H9 (cell line): ENCODE measurements around the gene L3MBTL4. TPM values are rescaled to one million over a fixed set of nuclear protein-coding genes. Genes with fewer than 3 reads are reported as not detected.
"Not testable (repeated sequence)": the region's sequence is repeated elsewhere in the genome, so short reads cannot be mapped to it uniquely, and the experiment has no call there.

Experiments
- DNase-seq: peaks from one replicate; pipeline ENCODE4 v3.0.0-alpha.2; 2017
- H2AFZ ChIP-seq: one replicate; pipeline ENCODE4 v1.6.1; 2013; ENCODE audit warnings: mild to moderate bottlenecking, low read length, control low read depth, moderate library complexity
- H2AK5ac ChIP-seq: 2 replicates; pipeline ENCODE4 v1.6.1; 2013; ENCODE audit warnings: low read length, control low read depth, mixed read lengths; ENCODE audit not compliant: insufficient read length
- H2BK120ac ChIP-seq: one replicate; pipeline ENCODE4 v1.6.1; 2013; ENCODE audit warnings: low read depth, mild to moderate bottlenecking, low read length, control low read depth, inconsistent platforms; ENCODE audit not compliant: poor library complexity, severe bottlenecking
- H2BK12ac ChIP-seq: 2 replicates; pipeline ENCODE4 v1.6.1; 2013; ENCODE audit warnings: low read length, control low read depth, mixed read lengths, low read depth; ENCODE audit not compliant: insufficient read length
- H2BK15ac ChIP-seq: 2 replicates; pipeline ENCODE4 v1.6.1; 2013; ENCODE audit warnings: low read depth, low read length, control low read depth
- H2BK20ac ChIP-seq: one replicate; pipeline ENCODE4 v1.6.1; 2013; ENCODE audit warnings: low read depth, mild to moderate bottlenecking, low read length, control low read depth, inconsistent platforms; ENCODE audit not compliant: poor library complexity, severe bottlenecking
- H2BK5ac ChIP-seq: 2 replicates; pipeline ENCODE4 v1.6.1; 2013; ENCODE audit warnings: low read length, control low read depth, mixed read lengths; ENCODE audit not compliant: insufficient read length
- H3K14ac ChIP-seq: 2 replicates; pipeline ENCODE4 v1.6.1; 2013; ENCODE audit warnings: low read length, control low read depth; ENCODE audit not compliant: insufficient read depth
- H3K18ac ChIP-seq: 2 replicates; pipeline ENCODE4 v1.6.1; 2013; ENCODE audit warnings: low read depth, mild to moderate bottlenecking, mixed read lengths, low read length, control low read depth; ENCODE audit not compliant: insufficient read length
- H3K23ac ChIP-seq: 2 replicates; pipeline ENCODE4 v1.6.1; 2013; ENCODE audit warnings: low read length, control low read depth, mixed read lengths, low read depth; ENCODE audit not compliant: insufficient read length
- H3K23me2 ChIP-seq: 2 replicates; pipeline ENCODE4 v1.6.1; 2013; ENCODE audit warnings: low read depth, mild to moderate bottlenecking, mixed read lengths, low read length, control low read depth; ENCODE audit not compliant: insufficient read length, poor library complexity, severe bottlenecking
- H3K27ac ChIP-seq: 2 replicates; pipeline ENCODE4 v1.5.1; 2013; ENCODE audit warnings: low read length, control low read depth, mixed read lengths, low read depth; ENCODE audit not compliant: insufficient read length
- H3K27me3 ChIP-seq: 2 replicates; pipeline ENCODE4 v1.6.1; 2013; ENCODE audit warnings: low read length, control low read depth, inconsistent platforms; ENCODE audit not compliant: insufficient read depth
- H3K4ac ChIP-seq: 2 replicates; pipeline ENCODE4 v1.6.1; 2013; ENCODE audit warnings: low read depth, mild to moderate bottlenecking, control low read depth, inconsistent platforms, low read length, moderate library complexity
- H3K4me1 ChIP-seq: 2 replicates; pipeline ENCODE4 v1.6.1; 2013; ENCODE audit warnings: low read length, control low read depth, inconsistent platforms; ENCODE audit not compliant: insufficient read depth
- H3K4me2 ChIP-seq: 2 replicates; pipeline ENCODE4 v1.6.1; 2013; ENCODE audit warnings: low read length, control low read depth, mixed read lengths; ENCODE audit not compliant: insufficient read length, insufficient read depth
- H3K56ac ChIP-seq: 2 replicates; pipeline ENCODE4 v1.6.1; 2013; ENCODE audit warnings: low read depth, mild to moderate bottlenecking, mixed read lengths, low read length, control low read depth; ENCODE audit not compliant: insufficient read length
- H3K79me1 ChIP-seq: 2 replicates; pipeline ENCODE4 v1.6.1; 2013; ENCODE audit warnings: low read depth, mild to moderate bottlenecking, moderate library complexity, low read length, control low read depth, inconsistent platforms; ENCODE audit not compliant: insufficient read depth, poor library complexity, severe bottlenecking
- H3K79me2 ChIP-seq: 2 replicates; pipeline ENCODE4 v1.6.1; 2013; ENCODE audit warnings: low read length, control low read depth, inconsistent platforms; ENCODE audit not compliant: insufficient read depth
- H3K9ac ChIP-seq: 2 replicates; pipeline ENCODE4 v1.6.1; 2013; ENCODE audit warnings: low read length, control low read depth, mixed read lengths; ENCODE audit not compliant: insufficient read length; ENCODE audit errors: extremely low read depth
- H3K9me3 ChIP-seq: one replicate; pipeline ENCODE4 v1.6.1; 2013; ENCODE audit warnings: low read depth, low read length, inconsistent platforms; ENCODE audit not compliant: control insufficient read depth
- H3T11ph ChIP-seq: one replicate; pipeline ENCODE4 v1.6.1; 2013; ENCODE audit warnings: mild to moderate bottlenecking, low read length, control low read depth, inconsistent platforms
- H4K20me1 ChIP-seq: one replicate; pipeline ENCODE4 v1.6.1; 2013; ENCODE audit not compliant: control insufficient read depth, insufficient read length, insufficient read depth
- H4K5ac ChIP-seq: 2 replicates; pipeline ENCODE4 v1.6.1; 2013; ENCODE audit warnings: low read depth, mild to moderate bottlenecking, mixed read lengths, low read length, control low read depth; ENCODE audit not compliant: insufficient read length
- H4K8ac ChIP-seq: replicated peaks from 2 replicates; pipeline ENCODE4 v1.6.1; 2013; ENCODE audit warnings: low read length, control low read depth, mixed read lengths, low read depth; ENCODE audit not compliant: insufficient read length
- H4K91ac ChIP-seq: 2 replicates; pipeline ENCODE4 v1.6.1; 2013; ENCODE audit warnings: low read depth, mild to moderate bottlenecking, moderate library complexity, mixed read lengths, low read length, control low read depth; ENCODE audit not compliant: insufficient read length
- H3K27ac Mint-ChIP-seq, 3 experiments: 2 replicates in 2 of 3; 3 replicates in 1 of 3; pipeline ENCODE4 v1.8.0; 2020 to 2021; ENCODE audit warnings: mixed read lengths in 3 of 3, mild to moderate bottlenecking in 1 of 3, moderate library complexity in 1 of 3
- H3K27me3 Mint-ChIP-seq: 2 replicates; pipeline ENCODE4 v1.8.0; 2021; ENCODE audit warnings: low read depth, mild to moderate bottlenecking, moderate library complexity, mixed read lengths
- H3K36me3 Mint-ChIP-seq, 3 experiments: 2 replicates in 2 of 3; 3 replicates in 1 of 3; pipeline ENCODE4 v1.8.0; 2020 to 2021; ENCODE audit warnings: low read depth in 3 of 3, mixed read lengths in 3 of 3; ENCODE audit not compliant: insufficient read depth in 1 of 3
- H3K4me1 Mint-ChIP-seq, 2 experiments: 2 replicates each; pipeline ENCODE4 v1.8.0; 2020; ENCODE audit warnings: mixed read lengths in 2 of 2
- H3K4me3 Mint-ChIP-seq, 2 experiments: 2 replicates in 1 of 2; 3 replicates in 1 of 2; pipeline ENCODE4 v1.8.0; 2020 to 2021; ENCODE audit warnings: mild to moderate bottlenecking in 2 of 2, mixed read lengths in 2 of 2, moderate library complexity in 1 of 2
- H3K9me3 Mint-ChIP-seq, 2 experiments: 2 replicates in 1 of 2; 3 replicates in 1 of 2; pipeline ENCODE4 v1.8.0; 2020; ENCODE audit warnings: mild to moderate bottlenecking in 2 of 2, mixed read lengths in 2 of 2, moderate library complexity in 1 of 2
- WGBS: extraction: QIAGEN DNeasy Blood & Tissue Kit; methylation state at CpG from one replicate; pipeline ENCODE4 v1.1.7; 2013; ENCODE audit warnings: missing lambda C conversion rate, low lambda C conversion rate, mixed read lengths; ENCODE audit not compliant: insufficient read length; ENCODE audit errors: extremely low coverage; 5-methylcytosine and 5-hydroxymethylcytosine counted together
- total RNA-seq: library from RNA; stranded (reverse); gene quantifications from 2 replicates; pipeline ENCODE4 v1.2.1, GENCODE V29; 2021
- TF ChIP-seq, protein P1 (sequence below): fragments of 200-600 bp; sonication (generic); conservative IDR thresholded peaks from 3 replicates; pipeline ENCODE4 v1.8.0; 2021; ENCODE audit warnings: antibody characterized with exemption, mild to moderate bottlenecking

Gene L3MBTL4
- total RNA-seq, 1 experiment from 2014 or later = 1.9 TPM

DNA sequence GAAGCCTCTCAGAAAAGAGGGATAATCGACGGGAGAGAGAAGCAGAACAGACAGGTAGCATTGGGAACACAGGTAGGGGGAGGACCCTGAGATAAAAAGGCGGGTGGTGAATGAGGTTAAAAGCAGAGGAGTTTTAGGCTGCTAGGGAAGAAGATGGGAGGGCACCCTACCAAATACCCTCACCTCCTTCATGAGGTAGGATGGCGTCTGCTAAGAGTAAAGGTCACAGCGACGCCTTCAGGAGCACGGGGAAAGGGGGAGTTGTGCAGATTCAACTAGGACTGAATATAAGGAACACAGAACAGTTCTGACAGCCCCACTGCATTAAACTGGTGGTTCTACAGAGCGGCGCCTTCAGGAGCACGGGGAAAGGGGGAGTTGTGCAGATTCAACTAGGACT lies 142.6 kb downstream of the L3MBTL4 start:
- H3K36me3 Mint-ChIP-seq, H3K27me3 ChIP-seq, H3K14ac ChIP-seq, H4K20me1 ChIP-seq, H2AFZ ChIP-seq, H2BK120ac ChIP-seq, H2BK12ac ChIP-seq, H3K27ac Mint-ChIP-seq, H3K56ac ChIP-seq, H4K8ac ChIP-seq, H3K27ac ChIP-seq, H3K23ac ChIP-seq, H3K79me1 ChIP-seq, H2BK5ac ChIP-seq, H3K9me3 ChIP-seq, H2BK20ac ChIP-seq, H3K18ac ChIP-seq, H3K4me1 ChIP-seq, H3K9me3 Mint-ChIP-seq, H3K9ac ChIP-seq, H2BK15ac ChIP-seq, H3K79me2 ChIP-seq, H4K5ac ChIP-seq, H3T11ph ChIP-seq, H3K4ac ChIP-seq, H3K23me2 ChIP-seq, H2AK5ac ChIP-seq, H4K91ac ChIP-seq: not testable (repeated sequence)
- H3K4me1 Mint-ChIP-seq = peaks cover 12 to 14% of the 10 kb centered on the region in 2 experiments
- H3K4me3 Mint-ChIP-seq = peak overlapping the region; percentile 9 to 43; a peak in 4 of 5 replicates
- H3K27me3 Mint-ChIP-seq = peaks cover 18% of the 10 kb centered on the region
- DNase-seq = peak; percentile 42
- no CpG with 5 or more reads among the region's 10 CpGs for WGBS
- TF ChIP-seq, protein P1, sequence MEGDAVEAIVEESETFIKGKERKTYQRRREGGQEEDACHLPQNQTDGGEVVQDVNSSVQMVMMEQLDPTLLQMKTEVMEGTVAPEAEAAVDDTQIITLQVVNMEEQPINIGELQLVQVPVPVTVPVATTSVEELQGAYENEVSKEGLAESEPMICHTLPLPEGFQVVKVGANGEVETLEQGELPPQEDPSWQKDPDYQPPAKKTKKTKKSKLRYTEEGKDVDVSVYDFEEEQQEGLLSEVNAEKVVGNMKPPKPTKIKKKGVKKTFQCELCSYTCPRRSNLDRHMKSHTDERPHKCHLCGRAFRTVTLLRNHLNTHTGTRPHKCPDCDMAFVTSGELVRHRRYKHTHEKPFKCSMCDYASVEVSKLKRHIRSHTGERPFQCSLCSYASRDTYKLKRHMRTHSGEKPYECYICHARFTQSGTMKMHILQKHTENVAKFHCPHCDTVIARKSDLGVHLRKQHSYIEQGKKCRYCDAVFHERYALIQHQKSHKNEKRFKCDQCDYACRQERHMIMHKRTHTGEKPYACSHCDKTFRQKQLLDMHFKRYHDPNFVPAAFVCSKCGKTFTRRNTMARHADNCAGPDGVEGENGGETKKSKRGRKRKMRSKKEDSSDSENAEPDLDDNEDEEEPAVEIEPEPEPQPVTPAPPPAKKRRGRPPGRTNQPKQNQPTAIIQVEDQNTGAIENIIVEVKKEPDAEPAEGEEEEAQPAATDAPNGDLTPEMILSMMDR = peak; percentile 61
- H3K4me2 ChIP-seq = peak overlapping the region; percentile 38
